ENCODE results near the gene GABRP. TPM values are rescaled to one million over a fixed set of nuclear protein-coding genes. Genes with fewer than 3 reads are reported as not detected.
A peak's percentile ranks its signal among the peaks of the same experiment; 100 is the strongest.
"Not testable (repeated sequence)": the region's sequence is repeated elsewhere in the genome, so short reads cannot be mapped to it uniquely, and the experiment has no call there.

Gene GABRP, protein sequence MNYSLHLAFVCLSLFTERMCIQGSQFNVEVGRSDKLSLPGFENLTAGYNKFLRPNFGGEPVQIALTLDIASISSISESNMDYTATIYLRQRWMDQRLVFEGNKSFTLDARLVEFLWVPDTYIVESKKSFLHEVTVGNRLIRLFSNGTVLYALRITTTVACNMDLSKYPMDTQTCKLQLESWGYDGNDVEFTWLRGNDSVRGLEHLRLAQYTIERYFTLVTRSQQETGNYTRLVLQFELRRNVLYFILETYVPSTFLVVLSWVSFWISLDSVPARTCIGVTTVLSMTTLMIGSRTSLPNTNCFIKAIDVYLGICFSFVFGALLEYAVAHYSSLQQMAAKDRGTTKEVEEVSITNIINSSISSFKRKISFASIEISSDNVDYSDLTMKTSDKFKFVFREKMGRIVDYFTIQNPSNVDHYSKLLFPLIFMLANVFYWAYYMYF
- total RNA-seq: 7.2 TPM

GRCh38 chr5:170783498-170784247 is at the start of gene GABRP:
Gene GABRP, plus strand, starts transcription at chr5:170783725. Its CDS starts 4,891 bp downstream, at chr5:170788616.
- DNase-seq: no peak

- DNase-seq: no peak
These were observed 46.6 kb upstream of the GABRP start for GRCh38 chr5:170736966-170737365.

GRCh38 chr5:170737591-170737990 is 45.9 kb upstream of the GABRP start:
- no peak for DNase-seq

DNA sequence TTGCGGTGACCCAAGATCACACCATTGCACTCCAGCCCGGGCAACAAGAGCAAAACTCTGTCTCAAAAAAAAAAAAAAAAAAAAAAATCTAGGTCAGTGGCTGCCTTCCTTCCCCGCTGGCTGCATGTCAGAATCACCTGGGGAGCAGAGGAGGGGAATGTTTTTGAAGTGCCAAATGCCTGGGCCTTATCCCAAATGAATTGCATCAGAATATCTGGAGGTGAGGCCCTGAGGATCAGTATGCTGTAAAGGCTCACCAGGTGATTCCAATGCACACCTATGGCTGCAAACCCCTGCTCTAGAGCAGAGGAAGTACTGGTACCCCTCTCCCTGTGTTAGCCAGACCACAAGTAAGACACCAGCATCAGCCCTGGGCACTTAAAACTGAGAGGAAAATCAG is 44.7 kb upstream of the GABRP start:
- DNase-seq: no peak

- no peak for DNase-seq
These were observed 44.1 kb upstream of the GABRP start for GRCh38 chr5:170739446-170739845.

GRCh38 chr5:170740551-170741205 is 42.8 kb upstream of the GABRP start:
- DNase-seq: no peak

GRCh38 chr5:170741801-170742200 is 41.7 kb upstream of the GABRP start:
- DNase-seq: no peak

DNA sequence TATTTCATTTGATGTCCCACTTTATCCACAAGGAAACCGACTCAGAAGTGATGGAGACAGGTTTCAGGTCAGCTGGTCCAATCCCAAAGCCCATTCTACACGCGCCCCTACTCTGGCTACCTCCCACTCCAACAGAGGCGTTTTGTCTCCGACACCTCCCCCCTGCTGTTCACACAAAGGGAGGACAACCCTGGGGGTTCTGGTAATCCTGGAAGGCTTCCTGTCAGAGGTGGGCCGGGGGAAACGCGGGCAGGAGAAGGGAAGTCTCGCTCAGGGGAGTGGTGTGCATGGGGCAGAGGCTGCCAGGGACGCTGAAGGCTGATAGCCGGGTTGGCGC is 39.7 kb upstream of the GABRP start:
- no peak for DNase-seq

- peak; percentile 74 for DNase-seq
These were observed 37.9 kb upstream of the GABRP start for GRCh38 chr5:170745481-170746071.

GRCh38 chr5:170746075-170746960 is 37.2 kb upstream of the GABRP start:
- no peak for DNase-seq

- DNase-seq: no peak
These were observed 36.6 kb upstream of the GABRP start for GRCh38 chr5:170746961-170747340.

DNA sequence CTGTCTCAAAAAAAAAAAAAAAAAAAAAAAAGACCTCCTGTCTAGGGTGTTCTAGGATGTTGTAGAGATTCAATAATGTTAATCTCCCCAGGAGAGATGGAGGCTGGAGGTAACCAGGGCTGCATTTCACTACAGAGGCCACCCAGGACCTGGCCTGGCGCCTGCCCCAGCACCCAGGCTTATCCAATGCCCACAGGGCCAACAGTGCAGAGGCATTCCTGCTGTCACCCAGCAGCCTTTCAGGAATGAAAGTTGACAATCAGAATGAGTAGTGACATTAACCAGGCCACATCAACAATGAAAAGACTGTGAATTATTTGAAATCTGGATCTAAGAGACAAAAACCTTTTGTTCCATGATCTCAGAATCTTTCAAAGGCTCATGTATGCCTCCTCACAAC is 36.2 kb upstream of the GABRP start:
- DNase-seq: no peak

- no peak for DNase-seq
These were observed 35.7 kb upstream of the GABRP start for GRCh38 chr5:170747851-170748250.

DNA sequence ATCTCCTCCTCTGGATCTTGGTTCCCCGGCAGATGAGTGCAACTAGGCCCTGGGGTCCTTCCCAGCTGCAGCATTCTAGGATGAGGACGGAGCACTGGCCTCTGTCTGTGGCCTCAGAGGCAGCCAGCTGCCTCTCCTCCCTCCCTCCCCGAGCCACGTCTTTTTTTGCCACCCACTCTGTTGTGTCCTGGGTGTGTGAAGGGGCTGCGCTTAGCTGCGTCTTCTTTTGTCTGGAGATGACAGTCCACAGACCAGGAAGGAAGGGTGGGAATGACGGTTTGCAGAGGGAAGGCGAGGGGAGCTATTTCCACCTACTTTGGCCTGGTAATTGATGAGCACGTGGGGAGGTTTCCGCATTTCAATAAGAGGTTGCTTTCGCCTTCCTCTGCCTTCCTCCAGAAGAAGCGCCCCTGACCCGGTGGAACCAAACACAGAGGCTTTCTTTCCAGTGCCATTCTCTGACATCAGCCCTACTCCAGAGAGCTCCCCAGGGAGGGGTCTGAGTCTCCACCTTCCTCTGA is 34.5 kb upstream of the GABRP start:
- DNase-seq: peak; percentile 52

- DNase-seq: no peak
These were observed 33.6 kb upstream of the GABRP start for GRCh38 chr5:170749911-170750431.

DNA sequence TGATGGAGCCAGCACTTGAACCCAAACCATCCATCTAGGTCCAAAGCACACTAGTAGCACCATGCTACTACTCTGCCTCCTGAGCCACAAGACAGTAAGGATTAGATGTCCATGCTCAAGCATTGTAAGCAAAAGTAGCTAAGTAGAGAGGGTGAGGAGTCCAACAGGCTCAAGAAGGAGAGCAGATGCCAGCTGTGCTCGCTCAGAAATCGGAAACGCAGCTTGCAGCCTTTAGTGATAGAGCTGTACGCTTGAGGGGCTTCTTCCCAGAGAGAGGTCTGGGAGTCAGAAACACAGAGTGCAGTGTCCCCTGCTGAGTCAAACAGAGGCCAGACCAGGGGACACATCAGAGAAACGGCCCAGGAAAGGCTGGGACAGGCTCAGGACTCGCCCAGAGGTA is 32.7 kb upstream of the GABRP start:
- DNase-seq: no peak

- DNase-seq: no peak
These were observed 31.9 kb upstream of the GABRP start for GRCh38 chr5:170751631-170752030.

DNA sequence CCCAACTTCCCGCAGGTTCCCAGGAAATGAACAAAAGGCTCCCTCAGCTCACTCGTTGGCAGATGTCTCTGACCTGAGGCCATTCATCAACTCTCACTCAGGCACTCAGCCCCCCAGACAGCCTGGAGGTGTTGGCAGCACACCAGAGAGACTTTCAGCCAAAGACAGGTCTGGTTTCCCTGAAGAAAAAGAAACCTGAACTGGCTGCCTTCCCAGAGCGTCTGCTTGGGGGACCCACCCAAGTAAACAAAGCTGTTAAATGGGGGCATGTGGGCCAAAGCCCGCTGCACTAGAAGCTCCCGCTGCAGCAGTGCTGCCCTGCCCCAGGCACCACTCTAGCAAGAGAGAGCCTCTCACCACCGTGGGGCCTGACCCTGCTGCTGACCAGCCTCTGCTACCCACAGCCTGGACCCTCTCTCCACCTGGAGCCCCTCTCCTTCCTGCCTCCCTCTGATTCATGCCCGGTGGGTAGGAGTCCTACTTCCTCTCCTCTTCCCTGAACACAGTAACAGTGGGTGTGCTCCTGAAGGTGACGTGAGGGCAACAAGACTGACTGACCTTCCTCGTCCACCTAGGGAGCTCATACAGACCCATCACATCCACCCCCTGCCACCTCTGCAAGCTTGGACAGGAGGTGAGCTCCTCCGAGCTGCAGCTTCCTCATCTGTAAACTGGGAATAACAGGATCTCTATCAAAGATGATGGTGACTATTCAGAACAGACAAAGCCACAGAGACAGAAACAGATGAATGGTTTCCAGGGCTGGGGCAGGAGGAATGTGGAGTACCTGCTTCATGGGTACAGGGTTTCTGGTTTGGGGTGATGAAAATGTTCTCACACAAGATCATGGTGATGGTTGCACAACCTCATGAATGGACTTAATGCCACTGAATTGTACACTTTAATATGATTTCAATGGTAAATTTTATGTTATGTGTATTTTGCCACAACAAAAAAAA is 31.0 kb upstream of the GABRP start:
- DNase-seq: peak; percentile 83

GRCh38 chr5:170753311-170753710 is 30.2 kb upstream of the GABRP start:
- DNase-seq: peak; percentile 38

- not testable (repeated sequence) for DNase-seq
These were observed 29.0 kb upstream of the GABRP start for GRCh38 chr5:170754508-170754907.

Data from tongue (tissue), 2 donors.